ENCODE measurements around the gene MOCS1.

The MOCS1 gene

GRCh38 chr6:39947611-39948068 is 13.4 kb upstream of the MOCS1 start:
- DNase-seq, result no peak

DNA sequence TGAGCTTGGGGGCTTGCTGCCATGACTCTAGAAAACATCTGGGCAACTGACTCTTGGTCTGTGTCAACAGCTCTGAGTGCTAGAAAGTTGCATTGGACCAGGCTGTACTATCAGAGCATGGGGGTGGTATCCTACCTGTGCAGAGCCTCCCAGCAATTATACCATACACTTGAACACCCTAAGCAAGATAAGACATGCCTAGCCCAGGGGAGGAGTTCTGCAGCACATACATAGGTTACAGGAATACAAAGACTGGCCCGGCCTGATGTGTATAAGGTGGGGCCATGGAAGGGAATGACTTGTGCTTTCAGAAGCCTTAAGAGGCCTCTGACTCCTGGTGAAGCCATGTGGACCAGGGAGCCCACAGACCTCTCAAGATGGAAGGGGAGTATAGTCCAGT is 11.4 kb upstream of the MOCS1 start:
- no peak for DNase-seq

DNA sequence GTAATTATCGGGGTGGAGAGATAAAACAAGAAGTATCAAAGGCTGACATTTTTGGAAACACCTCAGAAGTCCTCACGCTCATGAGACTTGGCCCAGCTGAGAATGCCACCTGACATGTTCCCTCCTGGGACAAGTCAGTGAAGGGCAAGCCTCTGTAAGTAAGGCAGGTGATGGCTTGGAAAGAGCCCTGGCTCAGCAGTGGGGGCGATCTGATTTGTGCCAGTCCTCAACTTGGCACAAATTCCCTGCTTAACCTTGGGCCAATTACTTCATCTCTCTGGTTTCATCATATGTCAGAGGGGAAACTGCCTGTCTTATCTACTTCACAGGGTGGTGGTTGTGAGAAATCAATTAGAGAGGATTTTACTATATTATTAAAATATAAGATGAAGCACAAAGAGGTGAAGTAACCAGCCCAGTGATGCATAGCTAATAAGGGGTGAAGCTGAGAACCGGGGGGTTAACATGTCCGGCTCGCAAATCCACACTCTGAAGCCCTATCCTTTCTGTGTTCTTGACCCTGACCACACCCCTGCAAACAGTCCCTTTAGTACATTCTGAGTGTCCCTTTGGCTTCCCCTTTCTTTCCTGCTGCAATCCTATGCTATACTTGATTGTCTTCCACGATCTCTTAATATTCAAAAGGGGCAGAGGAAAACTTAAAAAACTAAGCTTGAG is 8.8 kb upstream of the MOCS1 start:
- DNase-seq, result no peak

GRCh38 chr6:39941820-39942219 is 7.6 kb upstream of the MOCS1 start:
- DNase-seq, result no peak

DNA sequence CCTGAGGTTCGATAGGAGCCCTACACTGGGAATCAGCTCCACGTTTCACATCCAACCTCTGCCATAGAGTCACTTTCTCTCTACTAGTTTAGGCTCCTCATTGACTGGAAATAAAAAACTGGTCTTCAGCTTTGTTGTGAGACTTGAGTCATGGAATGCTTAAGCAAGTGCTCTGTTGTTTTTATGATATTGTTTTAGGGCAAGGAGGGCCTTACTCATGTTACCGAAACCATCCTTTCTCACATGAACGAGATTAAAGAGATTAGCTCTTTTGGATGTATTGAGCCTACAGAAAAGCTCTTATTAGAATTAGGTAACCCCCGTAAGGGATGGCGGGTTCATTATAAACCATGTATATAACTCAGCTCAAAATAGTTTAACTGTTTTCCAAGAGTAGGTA is 6.9 kb upstream of the MOCS1 start:
- DNase-seq, result no peak

DNA sequence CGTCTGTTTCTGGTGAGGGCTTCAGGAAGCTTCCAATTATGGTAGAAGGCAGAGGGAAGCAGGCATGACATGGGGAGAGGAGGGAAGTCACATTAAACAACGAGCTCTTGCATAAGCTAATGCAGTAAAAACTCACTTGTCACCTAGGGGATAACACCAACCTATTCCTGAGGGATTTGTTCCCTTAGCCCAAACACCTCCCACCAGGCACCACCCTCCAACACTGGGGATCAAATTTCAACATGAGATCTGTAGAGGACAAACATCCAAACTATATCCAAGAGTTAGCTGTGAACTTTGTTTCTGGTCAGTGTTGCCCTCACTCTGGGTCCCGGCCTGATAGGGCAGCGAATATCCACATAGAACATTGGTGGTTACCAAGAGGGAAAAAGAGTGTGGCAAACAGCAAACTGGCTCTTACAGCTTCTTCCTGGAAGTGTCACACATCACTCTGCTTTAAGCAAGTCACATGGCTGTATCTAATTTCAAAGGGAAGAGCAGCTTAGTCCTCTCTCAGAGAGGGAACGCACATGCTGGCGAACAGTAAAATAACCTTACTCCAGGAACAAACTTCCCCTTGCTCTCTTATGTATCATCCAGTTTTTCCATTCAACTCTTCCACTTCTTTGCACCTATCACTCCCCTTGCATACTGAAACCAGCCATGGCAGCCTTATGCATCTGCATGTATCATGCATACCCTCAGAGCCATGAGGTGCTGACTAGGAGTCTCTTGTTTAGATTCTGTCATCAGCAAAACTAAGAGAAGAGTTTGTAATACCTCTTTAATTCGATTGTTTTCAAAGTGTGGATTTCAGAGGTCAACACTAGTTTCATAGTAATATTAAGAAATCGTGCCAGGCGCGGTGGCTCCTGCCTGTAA is 4.8 kb upstream of the MOCS1 start:
- no peak for DNase-seq

GRCh38 chr6:39937686-39938333 is 3.5 kb upstream of the MOCS1 start:
- DNase-seq, result no peak

DNA sequence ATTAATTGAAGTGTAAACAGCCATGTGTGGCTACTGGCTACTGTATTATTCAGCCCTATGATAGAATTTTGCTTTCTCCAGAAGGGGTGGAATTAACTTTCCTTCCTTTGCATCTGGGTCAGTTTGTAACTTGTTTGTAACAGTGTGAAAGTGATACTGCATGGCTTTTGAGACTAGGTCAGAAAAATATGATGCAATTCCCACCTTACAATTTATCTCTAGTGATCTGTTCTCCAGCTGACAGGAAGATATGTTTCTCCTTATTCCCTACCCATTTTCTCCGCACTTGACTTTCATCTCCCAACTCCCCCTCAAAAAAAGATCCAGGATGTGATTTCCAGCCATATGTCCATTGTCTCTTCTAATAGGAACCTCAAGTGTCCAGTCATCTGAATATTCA is 2.6 kb upstream of the MOCS1 start:
- DNase-seq, result no peak

DNA sequence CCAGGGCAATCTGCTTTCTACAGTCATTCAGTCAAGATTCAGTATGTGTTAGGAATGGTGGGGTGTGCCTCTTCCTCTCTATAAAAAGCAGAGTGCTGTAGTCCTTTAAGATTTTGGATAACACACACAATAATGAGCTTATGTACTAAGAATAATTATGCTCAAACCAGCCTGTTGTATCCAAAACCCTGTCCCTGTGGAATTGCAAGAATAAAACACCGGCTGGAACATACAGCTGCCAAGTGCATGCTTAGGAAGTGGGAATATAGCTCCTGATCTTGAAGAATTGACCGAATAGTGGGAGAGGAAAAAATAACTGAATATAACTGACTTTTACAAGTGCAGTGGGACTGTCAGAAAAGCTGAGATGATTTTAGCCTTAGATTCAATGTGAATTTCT is 979 bp upstream of the MOCS1 start:
- DNase-seq, result no peak

DNA sequence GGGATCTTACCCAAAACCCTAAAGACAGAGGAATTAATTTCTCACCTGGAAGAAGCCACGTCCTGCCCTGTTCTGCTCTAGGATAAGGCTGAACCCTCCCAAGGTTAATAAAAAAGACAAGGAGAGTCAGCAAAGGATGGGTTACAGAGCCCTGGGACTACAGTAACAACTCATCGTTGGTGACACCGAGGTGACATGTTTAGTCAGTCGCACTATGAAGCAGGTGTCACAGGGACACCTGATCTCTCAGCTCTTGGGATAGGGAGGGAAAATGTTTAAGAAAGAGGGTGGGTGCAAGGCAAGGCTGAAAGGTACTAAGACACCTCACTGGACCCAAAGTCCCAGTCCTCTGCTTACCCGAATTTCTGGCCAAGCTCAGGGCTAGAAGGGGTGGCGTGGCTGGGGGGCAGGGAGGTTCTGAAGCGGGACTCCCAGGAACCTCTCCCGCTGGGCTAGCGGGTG is 562 bp downstream of the MOCS1 start:
- DNase-seq, result no peak

GRCh38 chr6:39932386-39932910 is 1.8 kb downstream of the MOCS1 start:
- DNase-seq, result no peak

GRCh38 chr6:39931607-39932006 is 2.7 kb downstream of the MOCS1 start:
- no peak for DNase-seq

DNA sequence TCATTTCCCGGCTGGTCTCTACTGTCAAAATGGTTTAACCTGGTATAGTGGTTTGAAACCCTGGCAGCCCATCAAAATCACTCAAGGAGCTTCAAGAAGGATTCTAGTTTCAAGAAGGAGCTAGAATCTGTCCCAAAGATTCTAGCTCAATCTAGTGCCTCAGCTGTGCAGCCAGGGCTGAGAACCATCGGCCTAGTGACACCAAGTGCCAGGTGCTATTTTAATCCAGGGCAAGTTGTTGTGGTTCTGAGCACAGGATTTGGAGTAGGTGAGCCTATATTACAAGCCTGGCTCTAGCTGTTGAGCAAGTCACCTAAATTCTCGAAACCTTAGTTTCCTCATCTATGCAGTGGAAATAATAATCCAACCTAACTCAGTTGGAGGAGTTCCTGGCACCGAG is 3.7 kb downstream of the MOCS1 start:
- no peak for DNase-seq

- no peak for DNase-seq
Measured at GRCh38 chr6:39929733-39930461, 4.4 kb downstream of the MOCS1 start.

GRCh38 chr6:39929039-39929732 is 5.1 kb downstream of the MOCS1 start:
- no peak for DNase-seq

DNA sequence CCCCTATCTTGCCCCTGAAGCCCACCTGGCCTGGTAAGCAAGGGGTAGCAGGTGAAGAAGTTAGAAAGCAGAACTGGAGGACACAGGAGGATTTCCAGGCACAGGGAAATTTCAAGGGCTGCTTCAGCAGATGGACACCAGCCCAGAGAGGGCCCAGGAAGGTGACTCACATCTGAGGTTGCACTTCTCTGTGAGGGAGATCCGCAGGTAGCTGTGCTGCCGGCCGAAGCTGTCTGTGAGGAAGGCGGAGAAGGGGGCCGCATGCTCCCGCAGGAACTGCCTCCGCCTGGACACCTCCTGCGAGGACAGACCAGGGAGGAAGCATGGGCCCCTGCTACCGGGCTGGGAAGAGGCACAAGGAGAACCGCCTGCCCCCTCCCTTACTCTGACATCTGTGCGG is 7.1 kb downstream of the MOCS1 start:
- DNase-seq, result no peak

DNA sequence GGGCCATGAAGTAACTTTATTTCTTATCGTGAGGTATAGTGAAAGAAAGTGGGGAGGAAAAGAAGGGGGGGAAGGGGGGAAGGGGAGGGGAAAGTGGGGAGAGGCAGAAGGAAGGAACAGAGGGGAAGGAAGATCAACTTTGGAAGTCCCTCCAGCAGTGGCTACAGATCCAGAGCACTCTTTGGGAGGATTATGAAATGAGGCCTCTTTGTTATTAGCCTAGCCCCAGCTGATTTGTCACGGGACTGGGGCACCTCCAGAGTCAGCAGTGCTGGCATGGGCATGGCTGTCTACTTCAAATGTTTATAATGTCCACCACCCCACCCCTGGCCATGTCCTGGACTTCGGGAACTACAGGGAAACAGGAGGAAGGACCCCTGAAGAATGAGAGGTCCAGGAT is 7.6 kb downstream of the MOCS1 start:
- DNase-seq, result no peak

DNA sequence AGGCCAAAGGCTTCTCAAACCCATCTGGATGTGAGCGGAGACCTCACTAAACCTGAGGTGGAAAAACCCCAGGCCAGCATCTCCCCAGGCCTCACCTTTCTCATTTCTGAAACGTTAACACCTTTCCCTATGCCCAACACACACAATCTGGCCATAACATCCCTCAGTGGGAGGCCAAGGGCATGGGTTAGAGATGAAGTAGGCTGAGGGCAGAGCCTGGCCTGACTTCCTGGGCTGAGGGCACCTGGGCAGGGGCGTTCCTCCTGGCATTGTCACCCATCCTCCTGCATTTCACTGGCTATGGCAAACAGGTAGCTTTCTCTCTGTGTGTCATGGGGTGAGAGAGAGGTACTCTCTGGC is 8.4 kb downstream of the MOCS1 start:
- DNase-seq, result no peak

DNA sequence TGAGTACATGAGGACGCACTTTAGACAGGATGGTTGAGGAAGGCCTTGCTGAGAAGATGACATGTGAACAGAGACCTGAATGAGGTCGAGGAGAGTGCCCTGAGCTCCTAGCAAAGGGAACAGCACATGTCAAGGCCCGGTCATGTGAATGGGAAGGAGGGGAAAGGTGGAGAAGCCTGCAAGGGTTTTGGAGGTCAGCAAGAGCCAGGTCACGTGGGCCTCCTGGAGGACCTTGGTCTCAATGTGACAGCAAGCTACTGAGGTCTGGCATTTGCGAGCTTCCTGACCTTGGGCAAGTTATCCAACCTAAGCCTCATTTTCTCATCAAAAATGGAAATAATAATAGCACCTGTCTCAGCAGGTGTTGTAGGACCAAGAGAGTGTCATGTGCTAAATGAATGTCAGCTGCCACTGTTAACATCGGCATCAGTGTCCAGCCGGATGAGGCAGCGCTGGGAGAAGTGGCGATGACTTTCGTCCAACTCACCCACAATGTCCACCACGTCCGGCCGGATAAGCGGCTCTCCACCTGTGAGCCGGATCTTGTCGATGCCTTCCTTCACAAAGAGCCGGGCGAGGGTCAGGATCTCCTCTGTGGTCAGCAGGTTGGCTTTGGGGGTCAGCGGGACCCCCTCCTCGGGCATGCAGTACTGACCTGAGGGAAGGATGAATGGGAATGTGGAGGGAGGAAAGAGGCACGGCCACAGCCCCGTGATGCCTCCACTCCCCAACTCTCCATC is 8.9 kb downstream of the MOCS1 start:
- DNase-seq, result no peak

- peak; percentile 50 for DNase-seq
Measured at GRCh38 chr6:39924283-39924682, 10.0 kb downstream of the MOCS1 start.

GRCh38 chr6:39923861-39924260 is 10.4 kb downstream of the MOCS1 start:
- peak; percentile 49 for DNase-seq

DNA sequence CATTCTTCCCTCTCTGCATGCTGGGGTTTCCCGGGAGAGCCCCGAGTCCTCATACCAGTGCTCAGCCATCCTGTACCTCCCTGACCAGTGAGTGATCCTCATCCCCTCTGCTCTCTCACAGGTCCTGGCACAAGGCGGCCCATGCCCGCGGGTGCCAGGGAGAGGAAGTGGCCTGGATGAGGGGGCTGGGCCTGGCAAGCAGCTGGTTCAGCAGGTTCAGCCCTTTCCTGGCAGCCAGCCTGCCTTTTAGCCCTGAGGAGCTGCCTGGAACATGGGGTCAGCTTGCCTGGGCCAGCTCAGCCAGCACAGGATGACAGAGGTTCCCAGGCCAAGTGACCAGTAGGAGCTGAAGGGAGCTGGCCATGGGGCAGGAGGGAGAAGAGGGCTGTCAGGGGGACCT is 10.9 kb downstream of the MOCS1 start:
- DNase-seq, result peak; percentile 31
